H1 (cell line): ENCODE data around the gene HSD17B8. TPM values are rescaled to one million over a fixed set of nuclear protein-coding genes. Genes with fewer than 3 reads are reported as not detected.

Experiments used
- POU5F1 ChIP-seq: IDR thresholded peaks from 2 replicates; pipeline ENCODE4 v1.6.1; 2011; ENCODE audit warnings: low read depth, mild to moderate bottlenecking, low read length, moderate library complexity
- RAD21 ChIP-seq, 2 experiments: IDR thresholded peaks in 1 of 2; conservative IDR thresholded peaks in 1 of 2; 2 replicates each; pipeline ENCODE4 v1.6.1; 2011; ENCODE audit warnings: low read depth in 2 of 2, low read length in 2 of 2, improper control_type of control experiment in 1 of 2, inconsistent platforms in 1 of 2, mild to moderate bottlenecking in 1 of 2, moderate library complexity in 1 of 2
- TAF7 ChIP-seq: optimal IDR thresholded peaks from 2 replicates; pipeline ENCODE3; 2011; ENCODE audit warnings: low read depth, mild to moderate bottlenecking, inconsistent platforms, low read length, moderate library complexity, borderline replicate concordance
- TBP ChIP-seq: IDR thresholded peaks from 2 replicates; pipeline ENCODE4 v1.6.1; 2011; ENCODE audit warnings: low read depth, low read length, improper control_type of control experiment
- polyA plus RNA-seq, 7 experiments: library from polyadenylated mRNA; depleted of rRNA in 3 of 7; stranded (reverse) in 5 of 7; unstranded in 2 of 7; fragments of >200 nt in 5 of 7; fragments of 200-250 nt in 2 of 7; gene quantifications; 1 replicate in 5 of 7; 2 replicates in 1 of 7; 4 replicates in 1 of 7; pipeline versions ENCODE4 v1.2.1 to v1.2.3, GENCODE V29; 2011 to 2013; ENCODE audit warnings: missing spikeins in 2 of 7, mixed read lengths in 2 of 7
- total RNA-seq: library from RNA; stranded (reverse); fragmentation: NEBNext Ultra II Directional; extraction: Animal tissue kit (Norgen Biotek cat#: 25700); gene quantifications from 2 replicates; pipeline ENCODE4 v1.2.1, GENCODE V29; 2021
- TF ChIP-seq, protein P1 (sequence below), 3 experiments: IDR thresholded peaks; 1 replicate in 2 of 3; 2 replicates in 1 of 3; pipeline versions ENCODE4 v1.5.1 to v1.6.1; 2011; ENCODE audit warnings: low read length in 3 of 3, mild to moderate bottlenecking in 3 of 3, inconsistent platforms in 2 of 3, low read depth in 1 of 3, moderate library complexity in 1 of 3; ENCODE audit not compliant: insufficient read depth in 1 of 3; ENCODE audit errors: control extremely low read depth in 1 of 3
- TF ChIP-seq, protein P2 (sequence below): fragments of 300-600 bp; sonication (generic); IDR thresholded peaks from 2 replicates; pipeline ENCODE4 v1.7.1; 2012; ENCODE audit warnings: low read length, moderate library complexity, mild to moderate bottlenecking, inconsistent platforms; ENCODE audit not compliant: insufficient replicate concordance

The HSD17B8 gene
- total and polyA plus RNA-seq, 2 of the 8 experiments (the other 6 are each of a cell fraction or from before 2014, with no cell fraction given), result 3.3 to 17.1 TPM

DNA sequence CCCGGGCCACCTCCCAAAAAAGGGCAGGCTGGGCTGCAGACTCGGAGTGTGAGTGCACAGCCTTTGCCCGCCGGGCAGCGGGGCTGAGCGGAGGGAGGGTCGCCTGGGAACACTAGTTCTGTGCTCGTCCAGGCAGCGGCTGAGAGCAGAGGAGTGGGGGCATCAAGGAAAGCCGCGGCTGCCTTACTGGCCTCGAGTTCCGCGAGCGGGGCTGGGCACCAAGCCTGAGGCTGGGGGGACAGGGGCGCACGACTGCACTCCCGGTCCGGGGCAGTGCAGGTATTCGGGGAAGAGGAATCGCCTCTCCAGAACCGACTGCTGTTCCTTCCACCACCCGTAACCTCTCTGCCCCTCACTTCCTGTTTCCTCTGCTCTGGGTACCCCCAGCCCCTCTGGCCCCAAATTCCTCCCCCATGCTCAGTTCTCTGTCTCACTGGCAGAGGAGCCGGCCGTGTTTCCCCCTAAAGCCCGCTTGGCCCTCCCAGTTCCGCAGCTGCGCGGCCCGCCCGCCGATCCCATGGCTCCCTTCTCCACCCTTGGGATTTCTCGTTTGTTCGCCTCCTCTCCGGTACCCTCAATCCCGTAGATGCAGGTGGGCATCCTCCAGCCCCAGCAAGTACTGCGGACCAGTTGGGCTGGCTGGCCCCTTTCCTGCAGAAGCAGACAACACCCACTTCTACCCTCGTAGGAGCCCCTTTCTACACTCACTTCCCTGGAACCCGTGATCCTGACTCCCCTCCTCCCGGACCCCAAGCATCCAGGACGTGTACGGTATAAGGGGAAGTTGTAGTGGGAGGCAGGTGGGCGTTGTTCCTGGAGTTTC lies 8.9 kb downstream of the HSD17B8 start (continued):
- TF ChIP-seq, protein P1, sequence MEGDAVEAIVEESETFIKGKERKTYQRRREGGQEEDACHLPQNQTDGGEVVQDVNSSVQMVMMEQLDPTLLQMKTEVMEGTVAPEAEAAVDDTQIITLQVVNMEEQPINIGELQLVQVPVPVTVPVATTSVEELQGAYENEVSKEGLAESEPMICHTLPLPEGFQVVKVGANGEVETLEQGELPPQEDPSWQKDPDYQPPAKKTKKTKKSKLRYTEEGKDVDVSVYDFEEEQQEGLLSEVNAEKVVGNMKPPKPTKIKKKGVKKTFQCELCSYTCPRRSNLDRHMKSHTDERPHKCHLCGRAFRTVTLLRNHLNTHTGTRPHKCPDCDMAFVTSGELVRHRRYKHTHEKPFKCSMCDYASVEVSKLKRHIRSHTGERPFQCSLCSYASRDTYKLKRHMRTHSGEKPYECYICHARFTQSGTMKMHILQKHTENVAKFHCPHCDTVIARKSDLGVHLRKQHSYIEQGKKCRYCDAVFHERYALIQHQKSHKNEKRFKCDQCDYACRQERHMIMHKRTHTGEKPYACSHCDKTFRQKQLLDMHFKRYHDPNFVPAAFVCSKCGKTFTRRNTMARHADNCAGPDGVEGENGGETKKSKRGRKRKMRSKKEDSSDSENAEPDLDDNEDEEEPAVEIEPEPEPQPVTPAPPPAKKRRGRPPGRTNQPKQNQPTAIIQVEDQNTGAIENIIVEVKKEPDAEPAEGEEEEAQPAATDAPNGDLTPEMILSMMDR (IDR thresholded peaks at IDR 0.05; ENCODE audit: control extremely low read depth in 1 of 3, insufficient read depth in 1 of 3, low read depth in 1 of 3, low read length in 3 of 3), result no peak
- TF ChIP-seq TAF7 (no peak), TBP (no peak), POU5F1 (no peak), RAD21 (IDR thresholded peaks at IDR 0.05 in 1 of 2, conservative IDR thresholded peaks at IDR 0.05 in 1 of 2; ENCODE audit: low read depth in 2 of 2, low read length in 2 of 2) (no peak)
- TF ChIP-seq, protein P2, sequence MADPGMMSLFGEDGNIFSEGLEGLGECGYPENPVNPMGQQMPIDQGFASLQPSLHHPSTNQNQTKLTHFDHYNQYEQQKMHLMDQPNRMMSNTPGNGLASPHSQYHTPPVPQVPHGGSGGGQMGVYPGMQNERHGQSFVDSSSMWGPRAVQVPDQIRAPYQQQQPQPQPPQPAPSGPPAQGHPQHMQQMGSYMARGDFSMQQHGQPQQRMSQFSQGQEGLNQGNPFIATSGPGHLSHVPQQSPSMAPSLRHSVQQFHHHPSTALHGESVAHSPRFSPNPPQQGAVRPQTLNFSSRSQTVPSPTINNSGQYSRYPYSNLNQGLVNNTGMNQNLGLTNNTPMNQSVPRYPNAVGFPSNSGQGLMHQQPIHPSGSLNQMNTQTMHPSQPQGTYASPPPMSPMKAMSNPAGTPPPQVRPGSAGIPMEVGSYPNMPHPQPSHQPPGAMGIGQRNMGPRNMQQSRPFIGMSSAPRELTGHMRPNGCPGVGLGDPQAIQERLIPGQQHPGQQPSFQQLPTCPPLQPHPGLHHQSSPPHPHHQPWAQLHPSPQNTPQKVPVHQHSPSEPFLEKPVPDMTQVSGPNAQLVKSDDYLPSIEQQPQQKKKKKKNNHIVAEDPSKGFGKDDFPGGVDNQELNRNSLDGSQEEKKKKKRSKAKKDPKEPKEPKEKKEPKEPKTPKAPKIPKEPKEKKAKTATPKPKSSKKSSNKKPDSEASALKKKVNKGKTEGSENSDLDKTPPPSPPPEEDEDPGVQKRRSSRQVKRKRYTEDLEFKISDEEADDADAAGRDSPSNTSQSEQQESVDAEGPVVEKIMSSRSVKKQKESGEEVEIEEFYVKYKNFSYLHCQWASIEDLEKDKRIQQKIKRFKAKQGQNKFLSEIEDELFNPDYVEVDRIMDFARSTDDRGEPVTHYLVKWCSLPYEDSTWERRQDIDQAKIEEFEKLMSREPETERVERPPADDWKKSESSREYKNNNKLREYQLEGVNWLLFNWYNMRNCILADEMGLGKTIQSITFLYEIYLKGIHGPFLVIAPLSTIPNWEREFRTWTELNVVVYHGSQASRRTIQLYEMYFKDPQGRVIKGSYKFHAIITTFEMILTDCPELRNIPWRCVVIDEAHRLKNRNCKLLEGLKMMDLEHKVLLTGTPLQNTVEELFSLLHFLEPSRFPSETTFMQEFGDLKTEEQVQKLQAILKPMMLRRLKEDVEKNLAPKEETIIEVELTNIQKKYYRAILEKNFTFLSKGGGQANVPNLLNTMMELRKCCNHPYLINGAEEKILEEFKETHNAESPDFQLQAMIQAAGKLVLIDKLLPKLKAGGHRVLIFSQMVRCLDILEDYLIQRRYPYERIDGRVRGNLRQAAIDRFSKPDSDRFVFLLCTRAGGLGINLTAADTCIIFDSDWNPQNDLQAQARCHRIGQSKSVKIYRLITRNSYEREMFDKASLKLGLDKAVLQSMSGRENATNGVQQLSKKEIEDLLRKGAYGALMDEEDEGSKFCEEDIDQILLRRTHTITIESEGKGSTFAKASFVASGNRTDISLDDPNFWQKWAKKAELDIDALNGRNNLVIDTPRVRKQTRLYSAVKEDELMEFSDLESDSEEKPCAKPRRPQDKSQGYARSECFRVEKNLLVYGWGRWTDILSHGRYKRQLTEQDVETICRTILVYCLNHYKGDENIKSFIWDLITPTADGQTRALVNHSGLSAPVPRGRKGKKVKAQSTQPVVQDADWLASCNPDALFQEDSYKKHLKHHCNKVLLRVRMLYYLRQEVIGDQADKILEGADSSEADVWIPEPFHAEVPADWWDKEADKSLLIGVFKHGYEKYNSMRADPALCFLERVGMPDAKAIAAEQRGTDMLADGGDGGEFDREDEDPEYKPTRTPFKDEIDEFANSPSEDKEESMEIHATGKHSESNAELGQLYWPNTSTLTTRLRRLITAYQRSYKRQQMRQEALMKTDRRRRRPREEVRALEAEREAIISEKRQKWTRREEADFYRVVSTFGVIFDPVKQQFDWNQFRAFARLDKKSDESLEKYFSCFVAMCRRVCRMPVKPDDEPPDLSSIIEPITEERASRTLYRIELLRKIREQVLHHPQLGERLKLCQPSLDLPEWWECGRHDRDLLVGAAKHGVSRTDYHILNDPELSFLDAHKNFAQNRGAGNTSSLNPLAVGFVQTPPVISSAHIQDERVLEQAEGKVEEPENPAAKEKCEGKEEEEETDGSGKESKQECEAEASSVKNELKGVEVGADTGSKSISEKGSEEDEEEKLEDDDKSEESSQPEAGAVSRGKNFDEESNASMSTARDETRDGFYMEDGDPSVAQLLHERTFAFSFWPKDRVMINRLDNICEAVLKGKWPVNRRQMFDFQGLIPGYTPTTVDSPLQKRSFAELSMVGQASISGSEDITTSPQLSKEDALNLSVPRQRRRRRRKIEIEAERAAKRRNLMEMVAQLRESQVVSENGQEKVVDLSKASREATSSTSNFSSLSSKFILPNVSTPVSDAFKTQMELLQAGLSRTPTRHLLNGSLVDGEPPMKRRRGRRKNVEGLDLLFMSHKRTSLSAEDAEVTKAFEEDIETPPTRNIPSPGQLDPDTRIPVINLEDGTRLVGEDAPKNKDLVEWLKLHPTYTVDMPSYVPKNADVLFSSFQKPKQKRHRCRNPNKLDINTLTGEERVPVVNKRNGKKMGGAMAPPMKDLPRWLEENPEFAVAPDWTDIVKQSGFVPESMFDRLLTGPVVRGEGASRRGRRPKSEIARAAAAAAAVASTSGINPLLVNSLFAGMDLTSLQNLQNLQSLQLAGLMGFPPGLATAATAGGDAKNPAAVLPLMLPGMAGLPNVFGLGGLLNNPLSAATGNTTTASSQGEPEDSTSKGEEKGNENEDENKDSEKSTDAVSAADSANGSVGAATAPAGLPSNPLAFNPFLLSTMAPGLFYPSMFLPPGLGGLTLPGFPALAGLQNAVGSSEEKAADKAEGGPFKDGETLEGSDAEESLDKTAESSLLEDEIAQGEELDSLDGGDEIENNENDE, result no peak
